Esophagus squamous epithelium (tissue), 4 donors: ENCODE results near the gene FITM1.

Source experiments
- POLR2A ChIP-seq, 4 donors: fragments of 450-650 bp; IDR thresholded peaks; one replicate each; pipeline ENCODE4 v1.6.1; 2017; ENCODE audit warnings: antibody characterized with exemption in 4 of 4, mild to moderate bottlenecking in 4 of 4, moderate library complexity in 3 of 4
- TF ChIP-seq, protein P1 (sequence below), 6 experiments: fragments of 450-650 bp in 4 of 6; fragments of 200-600 bp in 2 of 6; sonication (generic) in 2 of 6; IDR thresholded peaks; one replicate each; pipeline ENCODE4 v1.5.1; 2016 to 2019; ENCODE audit warnings: antibody characterized with exemption in 6 of 6, mild to moderate bottlenecking in 4 of 6, moderate library complexity in 4 of 6

DNA sequence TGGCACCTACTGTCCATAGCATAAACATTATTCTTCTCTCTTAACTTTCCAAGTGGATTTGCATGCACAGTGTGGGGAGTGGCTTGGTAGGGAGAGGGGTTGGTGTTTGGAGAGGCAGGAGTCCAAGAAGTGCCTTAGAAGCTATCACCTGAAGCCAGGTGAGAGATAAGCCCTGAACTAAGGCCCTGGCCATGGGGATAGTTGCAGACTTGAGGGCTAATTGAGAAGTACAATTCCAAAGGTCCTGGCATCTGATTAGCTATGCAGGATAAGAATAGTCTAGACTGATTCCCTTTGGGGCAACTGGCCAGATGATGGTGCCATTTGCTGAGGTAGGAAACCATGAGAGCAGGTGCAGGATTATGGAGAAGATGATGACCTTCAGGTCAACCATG is 38.4 kb upstream of the FITM1 start:
- no peak for TF ChIP-seq POLR2A (IDR thresholded peaks at IDR 0.05)
- TF ChIP-seq, protein P1, sequence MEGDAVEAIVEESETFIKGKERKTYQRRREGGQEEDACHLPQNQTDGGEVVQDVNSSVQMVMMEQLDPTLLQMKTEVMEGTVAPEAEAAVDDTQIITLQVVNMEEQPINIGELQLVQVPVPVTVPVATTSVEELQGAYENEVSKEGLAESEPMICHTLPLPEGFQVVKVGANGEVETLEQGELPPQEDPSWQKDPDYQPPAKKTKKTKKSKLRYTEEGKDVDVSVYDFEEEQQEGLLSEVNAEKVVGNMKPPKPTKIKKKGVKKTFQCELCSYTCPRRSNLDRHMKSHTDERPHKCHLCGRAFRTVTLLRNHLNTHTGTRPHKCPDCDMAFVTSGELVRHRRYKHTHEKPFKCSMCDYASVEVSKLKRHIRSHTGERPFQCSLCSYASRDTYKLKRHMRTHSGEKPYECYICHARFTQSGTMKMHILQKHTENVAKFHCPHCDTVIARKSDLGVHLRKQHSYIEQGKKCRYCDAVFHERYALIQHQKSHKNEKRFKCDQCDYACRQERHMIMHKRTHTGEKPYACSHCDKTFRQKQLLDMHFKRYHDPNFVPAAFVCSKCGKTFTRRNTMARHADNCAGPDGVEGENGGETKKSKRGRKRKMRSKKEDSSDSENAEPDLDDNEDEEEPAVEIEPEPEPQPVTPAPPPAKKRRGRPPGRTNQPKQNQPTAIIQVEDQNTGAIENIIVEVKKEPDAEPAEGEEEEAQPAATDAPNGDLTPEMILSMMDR (IDR thresholded peaks at IDR 0.05), result no peak
